ENCODE data around the gene EDC3. TPM values are rescaled to one million over a fixed set of nuclear protein-coding genes. Genes with fewer than 3 reads are reported as not detected.

EDC3 gene
- total RNA-seq, 2 donors from 2014 or later = 6.7 to 9.2 TPM

DNA sequence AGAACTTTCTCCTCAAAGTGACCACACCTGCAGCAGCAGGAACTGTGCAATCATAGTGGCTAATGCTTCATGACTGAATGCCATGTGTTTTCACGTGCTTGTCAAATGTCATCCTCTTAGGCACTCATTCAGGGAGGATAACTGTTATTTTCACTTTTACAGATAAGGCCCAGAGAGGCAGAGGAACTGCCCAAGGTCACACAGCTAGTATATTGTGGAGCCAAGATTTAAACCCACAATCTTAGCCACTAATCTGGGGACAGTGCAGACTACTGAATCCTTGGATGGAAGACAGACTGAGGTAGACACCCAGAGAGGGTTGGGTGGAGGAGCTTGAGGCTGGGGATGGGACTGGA, 90.1 kb downstream of the EDC3 start:
- ATAC-seq (no peak), DNase-seq (no peak)
- Histone ChIP-seq H3K9me3 (no peaks in the 10 kb centered on the region), H3K27ac (no peak overlapping the region), H3K4me1 (peaks cover 11% of the 10 kb centered on the region), H3K27me3 (no peaks in the 10 kb centered on the region), H3K4me3 (no peak overlapping the region), H3K36me3 (replicated peaks in 1 of 2; ENCODE audit: insufficient read depth in 1 of 2, low read depth in 2 of 2) (no peaks in the 10 kb centered on the region)
- 33 to 50% methylated on average over 1 of the region's 1 CpG for WGBS, 2 donors
- intact Hi-C loops (cut with DNase I) = no loop called here
- TF ChIP-seq POLR2A (IDR thresholded peaks at IDR 0.05) (no peak), CTCF (IDR thresholded peaks at IDR 0.05) (no peak)

DNA sequence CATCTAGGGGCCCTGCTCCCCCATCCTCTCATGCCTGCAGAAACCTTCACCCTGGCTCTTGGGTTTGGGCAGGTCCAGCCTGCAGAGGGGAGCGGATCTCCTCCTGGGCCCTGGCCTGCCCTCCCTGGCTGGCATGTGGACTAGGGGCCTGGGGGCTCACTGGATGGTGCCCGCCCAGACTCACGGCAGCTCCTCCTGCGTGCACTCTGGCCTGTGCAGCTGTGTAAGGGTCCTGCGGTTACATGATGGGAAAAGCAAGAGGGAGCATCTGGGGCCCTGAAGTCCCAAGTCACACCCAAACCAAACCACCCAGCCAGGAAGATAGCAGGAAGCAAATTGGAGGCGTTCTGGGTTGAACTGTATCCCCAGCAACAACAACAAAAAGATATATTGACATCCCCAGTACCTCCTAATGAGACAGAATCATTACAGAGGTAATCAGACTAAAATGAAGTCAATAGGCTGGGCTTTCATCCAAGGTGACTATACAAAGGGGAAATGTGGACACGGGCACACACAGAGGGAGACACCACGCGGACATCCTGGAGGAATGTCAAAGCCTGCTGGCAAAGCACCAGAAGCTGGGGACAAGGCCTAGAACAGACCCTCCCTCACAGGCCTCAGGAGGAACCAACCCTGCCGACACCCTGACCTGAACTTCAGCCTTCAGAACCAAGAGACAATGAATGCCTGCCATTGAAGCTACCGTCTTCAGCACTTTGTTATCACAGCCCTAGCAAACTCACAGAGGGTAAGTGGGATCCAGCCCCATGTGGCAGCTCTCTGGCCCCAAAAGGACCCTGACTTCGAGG, 90.6 kb downstream of the EDC3 start:
- ATAC-seq (no peak), DNase-seq (no peak)
- intact Hi-C loops (cut with DNase I) = no loop called here
- Histone ChIP-seq H3K36me3 (replicated peaks in 1 of 2; ENCODE audit: insufficient read depth in 1 of 2, low read depth in 2 of 2) (no peaks in the 10 kb centered on the region), H3K4me1 (peaks cover 5% of the 10 kb centered on the region), H3K27ac (no peak overlapping the region), H3K27me3 (no peaks in the 10 kb centered on the region), H3K4me3 (no peak overlapping the region), H3K9me3 (no peaks in the 10 kb centered on the region)
- TF ChIP-seq POLR2A (IDR thresholded peaks at IDR 0.05) = no peak
- WGBS, 2 donors = 59 to 77% methylated on average over 8 to 12 of the region's 12 CpGs

DNA sequence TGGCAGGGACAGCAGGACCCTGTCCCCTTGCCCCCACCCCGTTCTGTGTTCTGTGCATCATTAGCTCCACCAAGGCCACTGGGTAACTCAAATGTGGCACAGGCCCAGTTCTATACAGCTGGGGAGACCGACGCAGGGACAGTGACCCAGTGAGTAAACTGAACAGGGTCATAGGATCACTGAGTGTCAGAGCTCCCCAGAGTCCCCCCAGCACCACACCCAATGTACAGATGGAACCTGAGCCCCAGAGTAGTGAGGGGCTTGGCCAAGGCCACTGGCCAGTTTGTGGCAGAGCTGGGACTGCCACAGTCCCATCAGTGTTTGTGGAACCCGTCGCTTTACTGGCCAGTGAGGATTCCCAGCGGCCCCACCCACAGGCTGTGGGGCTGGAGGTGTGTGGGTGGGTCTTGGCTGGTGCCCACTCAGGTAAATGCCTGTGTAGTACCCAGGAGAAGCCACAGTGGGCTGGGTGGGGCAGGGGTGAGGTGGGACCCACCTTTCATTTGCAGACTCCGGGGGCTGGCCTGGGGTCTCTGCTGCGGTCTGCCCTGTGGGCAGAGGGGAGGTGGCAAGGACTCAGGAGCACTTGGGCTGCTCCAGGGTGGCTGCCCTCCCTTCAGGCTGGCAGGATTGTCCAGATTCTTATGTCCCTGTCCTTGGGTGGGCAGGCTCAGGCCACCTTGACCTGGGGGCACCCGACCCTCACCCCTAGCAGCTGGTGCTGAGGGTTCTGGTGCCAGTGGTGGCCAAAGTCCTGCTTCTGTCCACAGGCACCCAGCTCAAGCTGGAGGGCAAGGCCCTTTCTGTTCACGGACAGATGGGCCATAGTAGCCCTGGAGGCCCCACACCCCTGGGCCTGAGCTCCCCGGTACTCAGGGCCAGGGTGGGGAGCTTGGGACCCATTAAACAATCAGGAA, 91.8 kb downstream of the EDC3 start:
- TF ChIP-seq POLR2A (IDR thresholded peaks at IDR 0.05) = no peak
- TF ChIP-seq CTCF (IDR thresholded peaks at IDR 0.05) = no peak
- ATAC-seq = no peak
- 83 to 84% methylated on average over 2 to 10 of the region's 11 CpGs for WGBS, 2 donors

DNA sequence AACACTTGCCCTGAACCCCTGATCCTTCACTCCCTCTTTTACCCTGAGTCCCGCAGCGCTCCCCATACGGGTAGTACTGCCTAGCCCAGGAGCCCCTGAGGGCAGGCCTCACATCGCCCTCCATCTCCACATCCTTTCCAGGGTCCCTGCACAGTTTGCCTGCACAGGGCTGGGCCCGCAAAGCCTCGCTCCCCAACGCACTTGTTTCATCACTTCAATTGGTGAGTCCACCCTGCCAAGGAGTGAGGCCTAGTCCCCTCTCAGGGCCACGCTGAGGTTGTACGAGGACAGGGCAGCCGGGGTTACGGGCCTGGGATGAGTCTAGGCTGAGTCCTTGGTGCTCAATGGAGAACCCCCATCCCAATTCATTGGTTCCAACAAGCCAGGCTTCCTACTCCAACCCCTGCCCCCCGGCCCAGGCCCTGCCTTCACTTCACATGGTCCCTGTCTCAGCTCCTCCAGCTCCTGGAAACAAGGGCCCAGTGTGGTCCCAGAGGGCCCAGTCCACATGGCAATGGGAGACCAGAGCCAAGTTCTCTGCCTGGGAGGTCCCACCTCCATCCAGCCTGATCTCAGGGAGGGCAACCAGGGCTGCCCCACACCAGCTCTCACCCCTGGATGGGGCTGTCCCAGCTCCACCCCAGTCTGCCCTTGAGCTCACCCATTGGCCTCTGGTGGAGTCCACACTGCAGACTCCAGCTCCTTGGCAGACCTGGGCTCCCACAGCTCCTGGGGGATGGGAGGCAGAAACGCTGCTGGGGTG, 92.6 kb downstream of the EDC3 start:
- Histone ChIP-seq H3K4me1 (peaks cover 15% of the 10 kb centered on the region), H3K4me3 (no peak overlapping the region), H3K27ac (no peak overlapping the region), H3K27me3 (no peaks in the 10 kb centered on the region), H3K36me3 (replicated peaks in 1 of 2; ENCODE audit: insufficient read depth in 1 of 2, low read depth in 2 of 2) (no peaks in the 10 kb centered on the region), H3K9me3 (no peaks in the 10 kb centered on the region)
- intact Hi-C loops (cut with DNase I) = no loop called here
- DNase-seq (no peak), ATAC-seq (no peak)
- WGBS, 2 donors = 88 to 95% methylated on average over 6 to 13 of the region's 13 CpGs
- TF ChIP-seq POLR2A (IDR thresholded peaks at IDR 0.05) (no peak), CTCF (IDR thresholded peaks at IDR 0.05) (no peak)

More for the DNA sequence above, 91.8 kb downstream of the EDC3 start:
- H3K4me3 ChIP-seq = no peak overlapping the region
- H3K9me3 ChIP-seq = no peaks in the 10 kb centered on the region
- H3K27me3 ChIP-seq = no peaks in the 10 kb centered on the region
- H3K4me1 ChIP-seq = peaks cover 10% of the 10 kb centered on the region
- no peak for DNase-seq
- no peaks in the 10 kb centered on the region for H3K36me3 ChIP-seq (replicated peaks in 1 of 2; ENCODE audit: insufficient read depth in 1 of 2, low read depth in 2 of 2)
- H3K27ac ChIP-seq = no peak overlapping the region
- intact Hi-C loops (cut with DNase I) = no loop called here

- DNase-seq (no peak), ATAC-seq (no peak)
- Histone ChIP-seq H3K4me1 (peaks cover 20% of the 10 kb centered on the region), H3K9me3 (no peaks in the 10 kb centered on the region), H3K27me3 (no peaks in the 10 kb centered on the region), H3K27ac (peak overlapping the region in 3 of 4 donors; percentile 78 to 88 (median 82)), H3K4me3 (peak overlapping the region in 1 of 2 donors; percentile 47), H3K36me3 (replicated peaks in 1 of 2; ENCODE audit: insufficient read depth in 1 of 2, low read depth in 2 of 2) (no peaks in the 10 kb centered on the region)
- TF ChIP-seq POLR2A (IDR thresholded peaks at IDR 0.05) = no peak
- no peak for TF ChIP-seq CTCF (IDR thresholded peaks at IDR 0.05)
- intact Hi-C loops (cut with DNase I) = no loop called here
- WGBS, 2 donors = 67 to 71% methylated on average over 9 to 13 of the region's 15 CpGs
These were observed 96.7 kb downstream of the EDC3 start for GRCh38 chr15:74599156-74599555.
